CD1c-positive myeloid dendritic cell (primary cell): Measurements from ENCODE around the gene ABCA12.

Experiments used
- DNase-seq: peaks from one replicate; pipeline ENCODE4 v3.0.0-alpha.2; 2016; ENCODE audit errors: extremely low spot score

Gene ABCA12

GRCh38 chr2:215136669-215137328, 1.6 kb downstream of the ABCA12 start:
- no peak for DNase-seq

- DNase-seq: no peak
Measured at GRCh38 chr2:215120401-215120800, 18.0 kb downstream of the ABCA12 start.

GRCh38 chr2:215119847-215120246, 18.6 kb downstream of the ABCA12 start:
- no peak for DNase-seq

- DNase-seq: no peak
Measured at GRCh38 chr2:215110918-215111317, 27.5 kb downstream of the ABCA12 start.

- no peak for DNase-seq
Measured at GRCh38 chr2:215107216-215108056, 31.0 kb downstream of the ABCA12 start.

- DNase-seq: no peak
Measured at GRCh38 chr2:215105607-215106354, 32.6 kb downstream of the ABCA12 start.

- no peak for DNase-seq
Measured at GRCh38 chr2:215104226-215104625, 34.2 kb downstream of the ABCA12 start.

GRCh38 chr2:215098875-215099274, 39.6 kb downstream of the ABCA12 start:
- DNase-seq: no peak

GRCh38 chr2:215084080-215084479, 54.3 kb downstream of the ABCA12 start:
- no peak for DNase-seq

GRCh38 chr2:215083146-215083545, 55.3 kb downstream of the ABCA12 start:
- DNase-seq: no peak

GRCh38 chr2:215082446-215082845, 56.0 kb downstream of the ABCA12 start:
- DNase-seq: no peak

GRCh38 chr2:215080545-215080944, 57.9 kb downstream of the ABCA12 start:
- DNase-seq: no peak

- no peak for DNase-seq
Measured at GRCh38 chr2:215071676-215072075, 66.8 kb downstream of the ABCA12 start.

- no peak for DNase-seq
Measured at GRCh38 chr2:215068399-215068798, 70.0 kb downstream of the ABCA12 start.

- DNase-seq: no peak
Measured at GRCh38 chr2:215066124-215066523, 72.3 kb downstream of the ABCA12 start.

GRCh38 chr2:215063526-215063925, 74.9 kb downstream of the ABCA12 start:
- DNase-seq: no peak

GRCh38 chr2:215060861-215061536, 77.4 kb downstream of the ABCA12 start:
- DNase-seq: no peak

- no peak for DNase-seq
Measured at GRCh38 chr2:215059724-215060123, 78.7 kb downstream of the ABCA12 start.

GRCh38 chr2:215055891-215056290, 82.5 kb downstream of the ABCA12 start:
- no peak for DNase-seq

- DNase-seq: no peak
Measured at GRCh38 chr2:215052810-215053209, 85.6 kb downstream of the ABCA12 start.

- DNase-seq: no peak
Measured at GRCh38 chr2:215052404-215052803, 86.0 kb downstream of the ABCA12 start.

- no peak for DNase-seq
Measured at GRCh38 chr2:215049341-215049740, 89.1 kb downstream of the ABCA12 start.
